ENCODE data around the gene YDJC.
"Not testable (repeated sequence)": the region's sequence is repeated elsewhere in the genome, so short reads cannot be mapped to it uniquely, and the experiment has no call there.

YDJC gene

GRCh38 chr22:21590809-21591641 is 38.8 kb downstream of the YDJC start:
- H3K27ac ChIP-seq (ENCODE audit: low read depth, low read length), result no peak overlapping the region
- peaks cover 6% of the 10 kb centered on the region for H3K4me1 ChIP-seq (ENCODE audit: control insufficient read depth, insufficient read depth, low read length)

GRCh38 chr22:21589396-21589795 is 40.4 kb downstream of the YDJC start:
- peaks cover 18% of the 10 kb centered on the region for H3K36me3 ChIP-seq (ENCODE audit: control insufficient read depth, insufficient read depth, low read length)
- H3K9ac ChIP-seq (ENCODE audit: low read length), result no peak overlapping the region
- H3K27me3 ChIP-seq (ENCODE audit: control insufficient read depth, insufficient read depth, low read length), result no peaks in the 10 kb centered on the region
- H3K4me3 ChIP-seq (ENCODE audit: low read length), result no peak overlapping the region
- H3K4me1 ChIP-seq (ENCODE audit: control insufficient read depth, insufficient read depth, low read length), result peaks cover 6% of the 10 kb centered on the region
- H3K27ac ChIP-seq (ENCODE audit: low read depth, low read length), result no peak overlapping the region

More at GRCh38 chr22:21590809-21591641, 38.8 kb downstream of the YDJC start:
- Histone ChIP-seq H3K36me3 (ENCODE audit: control insufficient read depth, insufficient read depth, low read length) (peaks cover 18% of the 10 kb centered on the region), H3K4me3 (ENCODE audit: low read length) (no peak overlapping the region), H3K27me3 (ENCODE audit: control insufficient read depth, insufficient read depth, low read length) (no peaks in the 10 kb centered on the region), H3K9ac (ENCODE audit: low read length) (no peak overlapping the region)

- Histone ChIP-seq H3K9ac (ENCODE audit: low read length) (no peak overlapping the region), H3K27ac (ENCODE audit: low read depth, low read length) (no peak overlapping the region), H3K36me3 (ENCODE audit: control insufficient read depth, insufficient read depth, low read length) (peaks cover 6% of the 10 kb centered on the region), H3K4me3 (ENCODE audit: low read length) (no peak overlapping the region), H3K27me3 (ENCODE audit: control insufficient read depth, insufficient read depth, low read length) (no peaks in the 10 kb centered on the region), H3K4me1 (ENCODE audit: control insufficient read depth, insufficient read depth, low read length) (peaks cover 6% of the 10 kb centered on the region)
Measured at GRCh38 chr22:21587803-21588611, 41.8 kb downstream of the YDJC start.

- Histone ChIP-seq H3K4me1 (ENCODE audit: control insufficient read depth, insufficient read depth, low read length) (peaks cover 2% of the 10 kb centered on the region), H3K27me3 (ENCODE audit: control insufficient read depth, insufficient read depth, low read length) (no peaks in the 10 kb centered on the region), H3K4me3 (ENCODE audit: low read length) (no peak overlapping the region)
Measured at GRCh38 chr22:21585389-21585788, 44.4 kb downstream of the YDJC start.

GRCh38 chr22:21582801-21583740 is 46.8 kb downstream of the YDJC start:
- H3K4me3 ChIP-seq (ENCODE audit: low read length), result no peak overlapping the region
- no peaks in the 10 kb centered on the region for H3K27me3 ChIP-seq (ENCODE audit: control insufficient read depth, insufficient read depth, low read length)
- peaks cover 2% of the 10 kb centered on the region for H3K4me1 ChIP-seq (ENCODE audit: control insufficient read depth, insufficient read depth, low read length)
- H3K9ac ChIP-seq (ENCODE audit: low read length), result no peak overlapping the region
- H3K27ac ChIP-seq (ENCODE audit: low read depth, low read length), result no peak overlapping the region
- no peaks in the 10 kb centered on the region for H3K36me3 ChIP-seq (ENCODE audit: control insufficient read depth, insufficient read depth, low read length)

More at GRCh38 chr22:21585389-21585788, 44.4 kb downstream of the YDJC start:
- H3K9ac ChIP-seq (ENCODE audit: low read length), result no peak overlapping the region
- no peaks in the 10 kb centered on the region for H3K36me3 ChIP-seq (ENCODE audit: control insufficient read depth, insufficient read depth, low read length)
- no peak overlapping the region for H3K27ac ChIP-seq (ENCODE audit: low read depth, low read length)

- not testable (repeated sequence) for H3K9ac ChIP-seq (ENCODE audit: low read length); H3K4me1 ChIP-seq (ENCODE audit: control insufficient read depth, insufficient read depth, low read length); H3K27ac ChIP-seq (ENCODE audit: low read depth, low read length); H3K27me3 ChIP-seq (ENCODE audit: control insufficient read depth, insufficient read depth, low read length); H3K36me3 ChIP-seq (ENCODE audit: control insufficient read depth, insufficient read depth, low read length); H3K4me3 ChIP-seq (ENCODE audit: low read length)
Measured at GRCh38 chr22:21581009-21581713, 48.7 kb downstream of the YDJC start.

GRCh38 chr22:21580623-21581007 is 49.2 kb downstream of the YDJC start:
- H3K4me1 ChIP-seq (ENCODE audit: control insufficient read depth, insufficient read depth, low read length), result not testable (repeated sequence)

GRCh38 chr22:21579474-21579851 is 50.4 kb downstream of the YDJC start:
- peaks cover 2% of the 10 kb centered on the region for H3K4me1 ChIP-seq (ENCODE audit: control insufficient read depth, insufficient read depth, low read length)
- no peak overlapping the region for H3K4me3 ChIP-seq (ENCODE audit: low read length)
- no peaks in the 10 kb centered on the region for H3K27me3 ChIP-seq (ENCODE audit: control insufficient read depth, insufficient read depth, low read length)
- no peak overlapping the region for H3K9ac ChIP-seq (ENCODE audit: low read length)
- H3K27ac ChIP-seq (ENCODE audit: low read depth, low read length), result no peak overlapping the region
- no peaks in the 10 kb centered on the region for H3K36me3 ChIP-seq (ENCODE audit: control insufficient read depth, insufficient read depth, low read length)

More at GRCh38 chr22:21580623-21581007, 49.2 kb downstream of the YDJC start:
- H3K9ac ChIP-seq (ENCODE audit: low read length); H3K36me3 ChIP-seq (ENCODE audit: control insufficient read depth, insufficient read depth, low read length); H3K27ac ChIP-seq (ENCODE audit: low read depth, low read length); H3K4me3 ChIP-seq (ENCODE audit: low read length); H3K27me3 ChIP-seq (ENCODE audit: control insufficient read depth, insufficient read depth, low read length): not testable (repeated sequence)
